NCI-H2081 (cell line): ENCODE results near the gene MYO9A.

ENCODE experiments used
- DNase-seq, 2 experiments: peaks; one replicate each; lab custom pipeline; 2025; lab: John Stamatoyannopoulos, UW

Gene MYO9A

DNA sequence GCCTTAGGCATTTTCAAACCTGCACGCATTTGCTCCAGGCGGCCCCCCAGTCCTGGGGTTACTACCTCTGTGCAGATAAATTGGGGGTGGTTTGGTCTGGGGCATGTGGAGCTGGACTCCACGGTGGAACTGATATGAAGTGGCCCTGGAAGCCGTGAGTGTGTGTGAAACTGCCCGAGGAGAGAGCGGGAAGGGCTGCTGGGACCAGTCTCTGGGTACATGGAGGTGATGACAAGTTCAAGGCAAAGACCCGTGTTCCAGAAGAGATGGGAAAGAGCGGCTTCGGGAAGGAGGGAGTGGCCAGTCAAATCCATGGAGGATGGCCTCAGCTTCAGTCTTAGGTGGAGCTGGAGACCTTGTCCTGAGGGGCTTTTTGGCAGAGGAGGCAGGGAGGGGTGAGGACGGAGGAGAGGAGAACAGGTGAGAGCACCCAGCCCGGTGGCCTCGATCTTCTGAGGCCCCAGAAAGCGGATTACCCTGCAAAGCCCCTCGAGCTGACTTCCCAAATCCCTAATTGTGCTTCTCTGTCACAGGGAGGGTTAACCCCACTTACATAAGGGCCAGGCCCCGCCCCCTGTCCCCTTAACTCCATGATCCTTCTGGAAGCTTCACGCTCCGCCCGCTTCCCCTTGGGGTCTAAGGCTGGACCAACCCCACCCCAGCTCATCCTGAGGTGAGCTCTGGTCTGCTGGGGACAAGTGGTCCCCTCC is 309.5 kb downstream of the MYO9A start:
- no peak for DNase-seq

GRCh38 chr15:71807691-71808091 is 310.3 kb downstream of the MYO9A start:
- DNase-seq = no peak

DNA sequence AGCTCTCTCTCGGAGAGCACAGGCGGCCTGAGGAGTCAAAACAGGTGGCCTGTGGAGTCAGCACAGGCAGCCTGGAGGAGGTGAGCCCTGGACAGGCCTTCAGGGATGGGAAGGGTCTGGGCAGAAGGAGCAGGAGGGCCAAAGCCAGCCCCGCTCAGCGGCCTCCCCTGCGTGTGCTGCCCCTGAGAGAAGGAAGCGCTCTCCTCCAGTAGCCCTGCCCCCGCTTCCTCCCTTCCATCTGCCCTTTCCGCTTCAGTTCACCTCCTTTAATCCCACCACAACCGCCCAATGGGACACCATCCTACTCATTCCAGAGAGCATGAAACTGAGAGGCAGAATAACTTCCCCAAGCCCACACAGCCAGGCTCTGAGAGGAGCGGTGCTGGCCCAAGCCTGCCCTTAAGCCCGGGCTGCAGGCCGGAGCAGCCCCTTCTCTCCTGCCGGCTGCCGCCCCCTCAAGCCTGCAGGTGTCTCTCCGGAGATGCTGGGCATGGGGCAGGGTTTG is 310.8 kb downstream of the MYO9A start:
- DNase-seq = no peak

DNA sequence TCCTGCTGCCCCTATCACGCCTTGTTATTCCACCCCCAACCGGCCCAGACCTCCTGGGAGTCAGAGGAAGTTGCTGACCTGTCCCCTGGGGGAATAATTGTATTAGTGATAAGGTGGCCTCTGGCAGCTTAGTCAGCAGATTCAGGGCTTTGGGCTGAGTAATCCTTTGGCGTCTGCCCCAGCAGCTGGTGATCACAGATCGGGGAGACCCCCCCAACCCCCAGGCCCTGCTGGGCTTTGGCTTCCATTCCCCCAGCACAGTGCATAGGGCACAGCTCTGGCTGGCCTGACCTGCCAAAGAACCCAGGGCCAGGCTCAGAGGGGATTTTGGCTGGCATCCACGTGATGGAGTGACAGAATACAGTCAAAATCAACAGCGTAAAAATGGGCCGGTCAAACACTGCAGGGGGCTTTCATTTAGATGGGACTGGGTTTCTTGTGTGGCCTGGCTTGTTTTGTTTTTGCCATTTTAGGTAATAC is 311.5 kb downstream of the MYO9A start:
- DNase-seq = no peak

DNA sequence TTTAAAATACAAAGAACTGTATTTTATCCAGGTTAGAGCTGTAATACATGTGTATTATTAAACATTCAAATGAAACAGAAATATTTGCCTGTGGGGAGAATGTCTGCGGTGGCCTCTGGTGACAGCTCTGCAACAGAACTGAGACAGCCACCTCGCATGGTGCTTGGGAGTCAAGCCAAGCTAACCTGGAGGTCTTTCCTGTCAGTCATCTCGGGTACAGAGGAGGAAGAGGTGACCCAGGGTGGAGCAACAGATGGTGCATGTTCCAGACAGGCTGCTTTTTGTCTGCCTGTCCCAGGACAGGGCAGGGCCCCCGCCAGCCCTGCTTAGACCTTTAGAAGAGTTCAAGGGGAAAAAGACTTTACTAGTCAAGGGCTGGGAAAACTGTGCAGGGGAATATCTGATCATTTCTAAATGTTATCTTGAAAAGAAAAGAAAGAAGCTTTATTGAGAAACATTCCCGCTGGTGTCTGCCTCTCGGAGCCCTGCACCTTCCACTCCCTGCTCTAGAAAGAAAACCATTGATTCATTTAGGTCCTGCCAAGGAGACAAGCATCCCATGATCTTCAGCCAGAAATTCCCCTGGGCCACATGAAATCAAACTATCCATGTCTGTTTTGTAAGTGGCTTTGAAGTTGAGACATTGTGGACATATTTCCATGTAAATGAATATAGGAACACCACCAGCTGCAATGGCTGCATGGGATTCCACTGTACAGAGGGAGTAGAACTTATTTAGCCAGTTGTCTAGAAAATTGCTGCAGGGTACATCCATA is 313.1 kb downstream of the MYO9A start:
- no peak for DNase-seq

- DNase-seq = no peak
Measured at GRCh38 chr15:71804226-71804625, 313.7 kb downstream of the MYO9A start.

GRCh38 chr15:71802770-71803169 is 315.2 kb downstream of the MYO9A start:
- DNase-seq = no peak

DNA sequence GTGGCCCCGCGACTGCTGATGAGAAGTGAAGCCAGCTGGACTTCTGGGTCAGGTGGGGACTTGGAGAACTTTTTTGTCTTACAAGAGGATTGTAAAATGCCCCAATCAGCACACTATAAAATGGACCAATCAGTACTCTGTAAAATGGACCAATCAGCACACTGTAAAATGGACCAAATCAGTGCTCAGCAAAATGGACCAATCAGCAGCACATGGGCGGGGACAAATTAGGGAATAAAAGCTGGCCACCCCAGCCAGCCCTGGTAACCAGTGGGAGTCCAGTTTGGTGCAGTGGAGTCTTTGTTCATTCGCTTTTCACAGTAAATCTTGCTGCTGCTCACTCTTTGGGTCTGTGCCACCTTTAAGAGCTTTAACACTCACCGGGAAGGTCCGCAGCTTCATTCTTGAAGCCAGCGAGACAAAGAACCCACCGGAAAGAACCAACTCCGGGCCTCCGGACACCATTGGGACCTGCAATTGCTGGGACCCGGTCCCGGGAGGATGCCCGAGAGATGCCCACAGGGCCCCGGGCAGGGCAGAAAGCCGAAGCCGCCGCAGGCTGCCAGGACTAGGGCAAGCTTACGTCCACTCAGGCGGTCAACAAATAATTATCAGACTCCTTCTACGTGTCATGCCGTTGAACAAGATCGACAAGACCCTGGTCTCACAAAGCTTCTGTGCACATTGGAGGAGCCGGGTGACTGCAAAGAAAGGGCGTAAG is 315.9 kb downstream of the MYO9A start:
- DNase-seq = no peak

- peak; percentile 49 to 55 for DNase-seq
Measured at GRCh38 chr15:71800835-71801745, 316.9 kb downstream of the MYO9A start.

- DNase-seq = no peak
Measured at GRCh38 chr15:71800190-71800589, 317.8 kb downstream of the MYO9A start.

- no peak for DNase-seq
Measured at GRCh38 chr15:71798641-71799040, 319.3 kb downstream of the MYO9A start.

- no peak for DNase-seq
Measured at GRCh38 chr15:71792521-71792920, 325.4 kb downstream of the MYO9A start.

- no peak for DNase-seq
Measured at GRCh38 chr15:71791975-71792374, 326.0 kb downstream of the MYO9A start.

DNA sequence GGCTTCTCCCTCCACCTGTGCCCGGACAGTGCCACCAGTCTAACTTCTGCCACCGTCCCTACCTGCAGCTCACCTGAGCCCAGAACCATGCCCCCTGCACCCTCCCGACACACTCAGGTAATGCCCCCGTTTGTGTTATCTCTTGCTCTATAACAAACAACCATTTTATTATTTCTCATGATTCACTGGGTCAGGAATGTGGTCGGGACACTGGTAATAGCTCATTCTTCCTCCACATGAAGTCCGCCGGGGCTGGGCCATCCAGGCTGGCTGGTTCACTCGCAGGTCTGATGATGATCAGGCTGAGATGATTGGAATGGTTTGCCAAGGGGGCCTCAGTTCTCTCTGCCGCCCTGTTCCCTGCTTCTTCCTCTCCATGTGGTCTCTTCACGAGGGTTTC is 327.9 kb downstream of the MYO9A start:
- DNase-seq = no peak

GRCh38 chr15:71789616-71790015 is 328.3 kb downstream of the MYO9A start:
- no peak for DNase-seq

DNA sequence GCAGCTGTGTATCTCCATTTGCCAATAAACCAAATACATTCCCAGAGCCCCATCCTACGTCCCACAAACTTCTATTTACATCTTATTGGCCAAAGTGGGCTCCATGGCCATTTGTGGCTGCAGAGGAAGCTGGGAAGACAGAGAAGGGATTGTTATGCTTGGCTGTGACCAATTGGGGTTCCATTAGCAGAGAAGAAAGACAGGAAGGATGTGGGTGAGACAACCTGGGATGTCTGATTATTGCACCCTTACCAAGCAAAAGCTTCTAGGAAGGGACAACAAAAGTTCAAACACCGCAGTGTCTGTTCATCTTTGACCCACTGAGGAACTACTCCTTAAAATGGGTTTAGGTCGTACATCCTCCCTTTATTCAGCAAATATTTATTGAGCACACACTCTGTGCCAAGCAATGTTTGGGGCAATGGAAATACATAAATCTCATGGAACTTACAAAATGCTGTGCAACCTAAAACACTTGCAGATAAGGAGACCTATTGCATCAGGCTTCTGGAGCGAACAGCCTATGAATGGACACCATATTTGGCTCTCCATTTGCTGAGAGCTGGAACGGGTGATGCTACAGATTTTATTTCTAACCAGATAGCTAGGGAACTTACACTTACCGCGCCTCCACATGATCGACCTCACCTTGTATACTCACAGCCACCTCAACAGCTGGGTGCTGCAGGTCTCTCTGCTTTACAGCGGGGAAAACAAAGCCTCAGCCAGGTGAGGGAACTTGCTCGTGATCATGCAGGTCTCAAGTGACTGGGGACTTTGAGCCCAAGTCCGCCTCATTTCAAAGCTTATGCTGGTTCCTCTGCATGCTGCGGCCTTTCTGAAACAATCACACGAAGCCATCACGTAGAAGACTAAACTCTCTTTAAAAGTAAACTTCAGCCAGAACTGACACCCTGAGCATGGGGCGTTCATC is 329.0 kb downstream of the MYO9A start:
- no peak for DNase-seq

- DNase-seq = no peak
Measured at GRCh38 chr15:71786673-71787072, 331.3 kb downstream of the MYO9A start.

DNA sequence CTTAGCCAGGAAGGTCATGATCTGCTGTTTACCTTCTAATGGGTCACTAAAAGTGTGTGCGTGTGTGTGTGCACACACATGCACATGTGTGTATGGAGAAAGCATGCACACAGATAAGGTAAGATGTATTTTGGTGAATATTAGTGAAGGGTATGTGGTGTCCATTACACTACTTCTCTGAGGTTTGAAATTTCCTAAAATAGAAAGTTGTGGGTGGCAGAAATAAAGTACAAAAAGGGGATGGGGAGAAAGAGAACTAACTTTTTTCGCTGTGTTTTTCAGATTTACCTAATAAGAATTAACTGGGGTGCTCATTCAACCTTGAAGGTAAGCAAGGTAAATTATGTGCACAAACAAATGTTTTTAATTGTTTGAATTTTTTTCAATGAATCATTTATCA is 332.0 kb downstream of the MYO9A start:
- no peak for DNase-seq

GRCh38 chr15:71784719-71785118 is 333.2 kb downstream of the MYO9A start:
- DNase-seq = no peak

DNA sequence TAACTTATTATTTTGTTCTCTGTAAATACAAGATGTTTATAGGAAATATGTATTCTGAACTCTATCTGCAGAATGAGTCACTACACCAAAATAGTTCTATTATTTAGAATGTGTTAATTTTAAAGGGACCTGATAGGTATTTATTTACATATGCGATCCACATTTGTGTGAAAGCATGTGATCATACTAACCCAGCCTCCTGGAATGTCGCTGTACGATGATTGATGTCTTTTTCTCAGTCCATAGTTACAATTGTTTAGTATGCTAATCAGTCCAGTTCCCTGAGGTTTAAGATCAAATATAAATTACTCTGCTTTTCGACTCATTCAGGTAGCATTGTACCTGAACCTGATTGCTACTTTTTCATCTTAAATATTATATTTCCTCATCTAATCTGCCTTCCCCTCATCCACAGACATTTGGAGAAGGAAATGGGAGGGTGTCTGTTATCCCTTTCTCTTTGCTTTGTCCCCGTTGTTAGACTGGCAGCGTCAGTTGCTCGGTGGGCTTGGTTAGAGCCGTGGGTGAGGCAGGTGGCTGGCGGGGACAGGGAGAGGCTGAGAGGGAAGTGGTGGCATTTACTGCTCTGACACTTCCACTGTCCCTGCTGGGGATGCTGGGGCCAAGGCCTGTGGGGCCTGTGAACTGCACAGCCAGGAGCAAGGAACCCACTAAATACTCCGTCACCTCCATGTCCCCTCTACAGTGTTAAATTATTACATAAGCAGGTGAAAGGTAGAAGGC is 335.4 kb downstream of the MYO9A start:
- no peak for DNase-seq
